IPS DF 19.7 (cell line): Measurements from ENCODE around the gene FOXA2.
"Not testable (repeated sequence)": the region's sequence is repeated elsewhere in the genome, so short reads cannot be mapped to it uniquely, and the experiment has no call there.

Experiments used
- DNase-seq: peaks from one replicate; pipeline ENCODE4 v3.0.0-alpha.2; 2013; ENCODE audit warnings: low read depth, low spot score

FOXA2 gene

DNA sequence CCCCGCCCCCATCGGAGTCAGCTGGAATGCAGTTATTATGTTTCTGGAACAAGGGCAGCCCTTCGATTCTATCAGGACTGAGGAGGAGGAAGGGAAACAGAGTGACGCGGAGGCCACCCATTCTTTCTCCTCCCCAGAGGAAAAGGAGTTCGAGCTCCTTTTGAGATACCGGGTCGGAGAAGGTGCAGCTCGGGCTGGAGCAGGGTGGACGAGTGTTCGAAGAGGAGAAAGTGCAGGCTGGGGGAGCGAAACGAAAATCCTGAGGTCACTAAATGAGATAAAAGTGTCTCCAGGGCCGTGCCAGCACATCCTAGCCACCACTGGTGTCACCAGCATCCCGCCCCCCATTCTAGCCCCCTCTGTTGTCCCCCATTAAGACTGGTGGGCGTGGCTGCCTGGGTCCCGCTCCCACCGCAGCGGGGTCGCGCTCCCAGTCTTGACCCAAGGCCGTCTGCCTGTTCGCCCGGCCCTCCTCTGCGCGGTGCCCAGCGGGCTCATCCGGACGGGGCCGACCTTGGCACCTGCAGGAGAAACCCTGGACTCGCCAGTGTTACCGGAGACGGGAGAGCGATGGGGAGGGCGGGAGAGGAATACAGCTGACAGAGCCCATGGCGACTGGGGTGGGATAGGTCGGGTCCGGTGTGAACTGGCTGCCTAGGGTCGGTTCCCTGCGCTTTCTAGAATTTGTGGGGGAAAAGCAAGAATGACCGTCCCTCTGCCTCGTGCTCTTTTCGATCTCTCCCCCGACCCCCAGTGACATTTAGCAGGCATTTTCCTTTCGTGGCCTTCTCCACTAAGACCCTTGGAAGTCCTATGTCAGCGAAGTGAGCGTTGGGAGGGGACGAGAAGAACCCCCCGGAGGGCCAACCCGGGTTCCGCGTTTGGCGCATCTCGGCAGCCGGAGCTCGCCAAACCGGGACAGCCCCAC lies 16.2 kb downstream of the FOXA2 start:
- DNase-seq, result no peak

DNA sequence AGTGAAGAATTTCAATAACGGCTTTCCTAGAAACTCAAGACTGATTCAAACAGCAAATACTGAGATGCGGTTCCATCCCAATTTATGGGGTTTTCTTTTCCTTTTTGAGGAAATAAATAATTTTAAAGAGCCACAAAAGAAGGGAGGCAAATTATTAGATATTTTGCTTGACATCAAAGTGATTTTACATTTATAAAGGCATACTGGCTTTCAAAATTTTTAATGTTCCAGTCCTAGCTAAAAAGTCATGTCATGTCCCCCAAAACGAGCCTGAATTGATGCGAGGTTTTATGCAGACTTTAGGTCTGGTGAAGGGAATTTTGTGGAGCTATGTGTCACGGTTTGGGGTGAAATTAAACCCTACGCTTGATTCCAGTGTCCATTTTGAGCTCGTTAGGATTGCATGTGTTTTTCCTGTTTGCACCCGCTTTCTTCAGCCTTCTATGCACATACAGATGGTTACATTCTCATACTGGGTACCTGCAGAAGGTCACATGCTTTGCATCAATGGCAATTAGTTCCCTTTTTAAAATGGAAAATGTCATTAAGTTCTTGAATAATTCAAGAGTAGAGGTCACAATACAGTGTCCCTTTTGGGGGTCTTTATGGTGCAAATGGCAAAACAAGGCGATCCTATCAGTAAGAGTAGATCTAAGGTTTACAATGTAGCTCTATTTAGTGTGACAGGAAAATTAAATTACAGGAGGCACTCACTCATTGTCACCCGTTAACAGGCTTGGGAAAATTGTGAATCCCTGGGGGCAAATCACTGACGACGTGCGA lies 17.3 kb downstream of the FOXA2 start:
- no peak for DNase-seq

DNA sequence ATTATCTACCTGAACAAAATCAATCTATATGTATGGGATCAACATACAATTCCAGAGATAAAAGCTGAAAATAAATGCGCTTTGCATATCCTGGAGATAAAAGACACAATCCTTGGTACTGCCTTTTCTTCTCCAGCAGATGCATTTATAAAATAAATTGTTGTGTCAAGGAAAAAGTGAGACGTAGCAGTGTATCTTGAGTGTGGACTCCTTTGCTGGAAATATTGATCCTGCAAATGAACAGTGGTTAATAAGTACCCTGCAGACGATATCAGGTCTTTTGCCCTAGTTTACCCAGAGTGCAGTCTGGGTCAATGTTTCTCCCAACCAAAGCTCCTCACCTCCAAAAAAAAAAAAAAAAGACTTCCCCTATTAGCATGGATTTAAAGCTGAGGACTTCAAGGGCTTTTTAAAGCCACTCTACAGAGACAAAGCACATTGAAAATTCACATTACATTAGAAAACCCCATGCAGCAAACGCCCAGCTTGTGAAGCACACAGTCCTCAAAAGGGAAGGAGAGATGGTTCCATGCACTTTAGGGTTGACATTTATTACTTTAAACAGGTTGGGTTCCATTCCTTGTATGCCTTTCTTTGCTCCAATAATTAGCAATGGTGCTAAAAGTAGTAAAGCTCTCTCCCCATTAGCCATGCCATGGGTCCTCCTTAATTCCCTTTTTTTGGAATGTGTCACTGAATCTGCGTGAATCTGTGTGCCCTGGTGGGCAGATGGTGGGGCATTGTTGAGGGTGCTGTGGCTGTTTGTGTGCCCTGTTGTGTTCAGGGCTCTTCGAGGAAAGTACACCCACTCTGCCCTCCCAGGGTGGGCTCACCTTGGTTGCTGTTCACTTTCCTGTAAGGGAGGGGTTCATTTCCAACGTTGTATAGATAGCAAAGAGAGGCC lies 21.1 kb downstream of the FOXA2 start:
- DNase-seq, result no peak

DNA sequence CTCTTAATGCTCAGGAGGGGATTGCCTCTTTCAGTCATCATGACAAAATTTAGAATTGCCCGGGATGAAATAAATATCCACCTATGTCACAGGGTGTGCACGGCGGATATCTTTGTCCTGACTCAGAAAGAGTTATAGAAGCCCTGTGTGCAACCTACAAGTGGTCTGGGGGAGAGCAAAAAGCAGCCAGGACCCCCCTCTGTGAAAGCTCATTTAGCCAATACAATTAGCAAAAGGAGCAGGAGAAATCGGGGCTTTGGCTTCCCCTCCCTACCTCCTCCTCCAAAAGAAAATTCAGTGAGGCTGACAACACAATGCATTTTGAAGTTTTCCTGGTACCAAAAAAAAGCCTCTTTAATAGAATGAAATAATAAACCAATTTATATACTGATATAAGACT lies 21.8 kb downstream of the FOXA2 start:
- DNase-seq, result no peak

DNA sequence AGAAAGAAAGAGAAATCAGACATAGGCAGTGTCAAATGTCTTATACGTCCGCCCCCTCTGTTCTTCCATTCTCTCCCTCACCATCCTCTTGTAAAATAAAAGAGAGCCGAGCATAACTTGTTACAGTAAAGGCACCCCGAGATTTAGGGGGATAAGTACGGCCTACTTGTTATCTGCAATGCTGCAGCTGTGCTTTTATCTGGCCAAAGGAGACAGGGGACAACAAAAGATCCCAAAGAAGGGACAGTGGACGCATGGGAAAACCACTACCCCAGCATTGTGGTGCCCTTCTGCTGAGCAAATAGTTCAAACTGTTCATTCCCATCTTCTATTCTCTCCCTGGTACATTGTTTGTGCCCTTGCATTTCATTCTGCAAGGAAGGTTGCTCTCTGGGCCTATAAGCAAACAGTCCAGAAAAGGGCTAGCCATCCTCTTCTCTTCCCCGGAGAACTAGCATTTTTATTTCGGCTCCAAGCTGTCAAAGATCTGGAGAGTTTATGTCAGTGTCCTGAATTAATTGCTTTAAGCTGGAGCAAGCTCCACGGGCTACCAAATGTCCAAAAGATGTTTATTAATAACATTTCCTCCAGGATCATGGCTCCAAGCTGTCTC lies 22.3 kb downstream of the FOXA2 start:
- DNase-seq, result no peak

DNA sequence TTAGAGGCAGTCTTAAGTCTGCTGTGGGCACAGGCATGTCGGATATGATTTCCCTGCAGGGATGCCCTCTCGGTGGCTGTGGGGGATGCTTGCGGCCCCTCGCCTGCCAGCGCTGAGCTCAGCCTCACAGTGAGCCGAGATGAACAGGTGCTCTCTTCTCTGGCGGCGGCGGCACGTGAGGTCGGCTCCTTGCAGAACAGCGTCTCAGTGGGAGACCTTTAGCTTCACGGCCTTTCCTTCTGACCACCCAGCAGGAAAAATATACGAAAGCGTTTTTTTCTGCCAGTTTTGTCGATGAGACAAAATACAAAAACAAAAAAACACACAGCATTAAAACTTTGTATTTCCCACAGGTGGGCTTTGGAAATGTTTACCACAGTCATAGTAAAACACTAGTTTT lies 23.6 kb downstream of the FOXA2 start:
- DNase-seq, result no peak

DNA sequence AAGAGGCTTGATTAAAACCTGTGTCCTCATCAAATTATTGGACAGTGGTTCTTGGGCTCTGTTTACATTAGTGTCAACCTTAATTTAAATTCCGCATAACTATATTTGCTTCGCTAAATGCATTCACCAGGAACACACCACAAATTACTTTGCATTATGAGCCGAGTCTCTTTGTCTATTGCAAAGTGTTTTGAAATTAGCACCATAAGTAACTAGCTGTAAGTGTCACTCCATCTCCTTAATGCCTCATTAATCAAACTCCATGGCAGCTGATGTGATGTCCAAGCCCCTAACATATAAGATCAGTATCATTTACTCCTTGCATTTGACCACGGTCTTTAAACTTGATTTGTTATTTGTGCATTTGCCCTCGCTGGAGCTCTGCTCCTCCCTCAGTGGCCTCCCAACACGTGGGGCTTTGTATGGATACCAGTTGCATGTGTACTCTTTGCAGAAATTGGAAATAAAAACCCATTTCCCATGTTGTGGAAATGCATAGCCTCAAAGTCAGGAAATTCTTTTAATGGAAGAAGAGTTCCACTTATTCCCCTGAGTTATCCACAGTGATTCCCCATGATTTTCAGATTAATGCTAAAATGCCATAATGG lies 24.6 kb downstream of the FOXA2 start:
- DNase-seq, result no peak

DNA sequence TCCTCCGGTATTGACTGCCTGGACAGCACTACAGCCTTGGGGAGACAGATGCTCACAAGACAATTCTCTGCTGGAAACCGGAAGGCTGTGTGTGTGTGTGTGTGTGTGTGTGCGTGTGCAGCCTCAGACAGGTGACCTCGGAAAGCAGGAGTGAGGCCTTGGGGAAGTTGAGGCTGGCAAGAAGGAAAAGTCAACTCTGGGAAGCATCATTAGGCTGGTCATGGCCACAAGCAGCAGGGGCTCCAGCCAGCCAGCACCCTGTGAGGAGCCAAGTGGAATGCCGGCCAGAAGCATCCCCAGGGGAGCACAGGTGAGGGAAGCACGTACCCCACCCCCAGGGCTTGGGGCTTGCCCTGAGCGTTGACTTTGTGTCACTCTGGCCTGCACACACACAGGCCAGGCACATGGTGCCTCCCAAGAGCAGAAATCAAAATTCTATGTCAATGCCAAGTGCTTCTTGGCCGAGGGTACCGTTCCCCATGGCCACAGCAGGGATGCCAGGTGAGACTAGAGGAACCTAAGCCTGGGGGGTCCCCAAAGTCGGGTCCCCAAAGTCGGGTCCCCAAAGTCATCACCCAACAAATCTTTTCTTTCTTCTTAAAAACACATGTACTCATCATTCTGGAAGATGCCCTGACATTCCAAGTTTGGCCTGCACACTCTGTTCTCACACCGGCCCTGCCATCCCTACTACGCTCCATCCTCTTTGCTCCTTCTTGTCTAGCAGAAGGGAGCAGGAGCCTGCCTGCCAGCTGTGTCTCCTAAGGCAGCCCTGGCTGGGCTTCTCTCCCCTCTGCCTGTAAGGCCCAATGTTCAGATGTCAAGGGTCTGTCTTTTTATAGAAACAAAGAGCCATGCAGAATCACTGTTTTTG lies 26.7 kb downstream of the FOXA2 start:
- DNase-seq, result no peak

DNA sequence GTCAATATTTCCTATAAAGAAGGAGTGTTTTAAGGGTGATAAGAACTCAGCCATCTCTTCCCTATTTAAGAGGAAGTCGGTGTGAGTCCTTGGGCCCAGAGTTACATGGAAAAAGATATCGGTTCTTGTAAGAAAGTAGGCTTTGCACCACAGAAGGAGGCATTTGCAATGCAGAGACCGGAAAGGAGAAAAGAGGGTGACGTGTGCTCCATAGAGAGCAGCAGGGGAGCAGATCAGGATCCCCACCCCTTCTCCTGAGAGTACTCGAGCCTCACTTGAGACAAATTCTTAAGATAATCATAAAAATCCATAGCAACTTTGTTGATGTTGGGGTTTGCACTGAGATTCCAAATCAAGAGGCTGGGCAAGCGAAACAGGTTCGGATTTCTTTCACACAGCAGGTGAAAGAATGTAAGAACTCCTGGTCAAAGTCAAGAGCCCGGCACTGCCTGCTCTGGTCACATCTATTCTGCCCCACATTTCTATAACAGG lies 27.8 kb downstream of the FOXA2 start:
- DNase-seq, result no peak

DNA sequence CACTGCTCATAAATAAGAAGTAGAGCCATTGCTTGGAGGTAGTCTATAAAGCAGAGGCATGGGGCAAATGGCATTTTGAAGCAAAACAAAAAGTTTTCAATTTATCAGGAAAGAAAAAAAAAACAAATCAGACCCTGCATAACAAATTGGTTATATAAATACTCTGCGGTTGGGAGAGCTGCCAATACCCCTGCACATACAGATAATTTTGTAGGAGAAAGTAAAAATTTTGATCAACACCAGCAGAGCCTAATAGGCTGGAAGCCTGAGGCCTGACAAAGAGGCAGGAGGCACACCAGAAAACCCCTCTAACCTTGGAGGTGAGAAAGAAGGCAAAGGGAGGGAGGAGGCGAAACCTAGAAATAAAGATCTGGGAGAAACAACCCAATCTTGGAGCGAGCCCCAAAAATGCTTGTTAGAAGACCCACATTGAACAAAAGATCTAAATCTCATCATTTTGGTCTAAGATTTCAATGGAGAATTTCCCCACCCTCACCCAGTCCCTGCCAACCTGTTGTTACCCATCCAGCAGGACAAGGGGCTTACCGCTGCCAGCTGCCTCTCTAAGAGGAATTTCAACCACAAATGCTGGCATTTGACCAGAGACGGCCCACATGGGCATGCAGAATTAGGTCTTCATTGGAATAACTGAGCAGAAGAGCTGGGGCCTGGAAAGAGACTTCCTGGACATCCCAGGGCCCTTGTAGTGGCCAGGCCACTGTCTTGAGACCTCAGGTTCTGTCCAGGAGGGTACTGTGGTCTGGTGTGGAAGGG lies 28.4 kb downstream of the FOXA2 start:
- DNase-seq, result no peak

DNA sequence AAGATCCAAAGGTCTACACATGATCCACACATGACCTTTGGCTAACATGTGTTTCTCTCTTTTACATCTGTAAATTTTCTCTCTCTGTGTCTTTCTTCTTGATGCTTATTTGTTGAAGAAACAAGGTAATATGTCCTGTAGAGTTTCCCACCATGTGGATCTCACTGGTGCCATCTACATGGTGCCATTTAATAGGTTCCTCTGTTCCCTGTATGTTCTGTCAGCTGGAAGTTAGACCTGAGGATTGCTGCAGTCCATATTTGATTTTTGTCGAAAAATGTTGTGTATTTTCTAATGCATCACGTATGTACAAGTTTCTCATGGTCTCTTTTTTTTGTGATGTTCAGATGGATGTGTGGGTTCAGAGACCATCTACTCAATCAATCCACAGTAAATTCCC lies 30.0 kb downstream of the FOXA2 start:
- DNase-seq, result no peak

DNA sequence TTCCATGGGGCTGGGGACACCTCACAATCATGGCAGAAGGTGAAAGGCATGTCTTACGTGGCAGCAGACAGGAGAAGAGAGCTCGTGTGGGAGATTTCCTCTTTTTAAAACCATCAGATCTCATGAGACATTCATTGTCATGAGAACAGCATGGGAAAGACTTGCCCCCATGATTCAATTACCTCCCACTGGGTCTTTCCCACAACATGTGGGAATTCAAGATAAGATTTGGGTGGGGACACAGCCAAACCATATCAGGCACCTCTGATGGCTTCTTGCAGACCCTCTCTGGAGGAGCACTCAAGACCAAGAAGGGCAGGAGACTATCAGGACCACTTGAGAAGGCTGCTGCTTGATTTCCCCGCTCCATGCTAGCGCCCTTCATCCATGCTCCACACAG lies 33.9 kb downstream of the FOXA2 start:
- not testable (repeated sequence) for DNase-seq

DNA sequence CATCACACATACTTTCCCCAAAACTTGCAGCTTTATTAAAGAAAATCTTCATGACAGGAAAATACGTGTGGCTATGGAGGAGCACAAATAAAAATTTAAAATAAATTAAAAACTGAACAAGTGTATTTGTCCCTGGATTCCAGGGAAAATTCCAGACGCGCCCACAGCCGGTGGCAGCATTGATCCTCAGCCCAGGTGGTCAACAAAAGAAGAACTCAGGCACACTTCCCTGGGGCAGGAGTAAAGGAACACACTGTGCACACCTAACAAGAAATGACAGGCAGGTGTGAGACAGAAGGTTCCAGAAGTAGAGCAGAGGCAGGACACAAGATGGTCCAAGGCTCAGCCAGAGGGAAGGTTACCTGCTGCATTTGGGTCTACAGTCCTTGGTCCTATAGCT lies 36.3 kb downstream of the FOXA2 start:
- no peak for DNase-seq

DNA sequence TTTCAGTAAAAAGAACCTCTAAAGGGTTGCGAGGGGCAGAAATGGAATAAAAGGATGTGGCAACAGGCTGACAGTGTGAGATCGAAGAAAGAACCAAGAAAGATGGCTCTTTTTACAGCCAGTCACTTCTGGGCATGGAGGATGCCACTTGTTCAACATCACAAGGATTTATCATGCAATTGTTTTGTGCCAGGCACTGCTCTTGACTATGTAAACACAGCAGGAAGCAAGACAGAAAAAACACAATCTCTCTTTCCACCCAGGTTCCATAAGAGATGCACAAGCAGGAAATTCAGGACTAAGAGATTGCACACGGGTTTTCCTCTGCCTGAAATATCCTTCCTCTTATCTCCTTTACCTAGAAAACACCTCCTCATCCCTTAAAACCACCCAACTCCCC lies 38.0 kb downstream of the FOXA2 start:
- no peak for DNase-seq

DNA sequence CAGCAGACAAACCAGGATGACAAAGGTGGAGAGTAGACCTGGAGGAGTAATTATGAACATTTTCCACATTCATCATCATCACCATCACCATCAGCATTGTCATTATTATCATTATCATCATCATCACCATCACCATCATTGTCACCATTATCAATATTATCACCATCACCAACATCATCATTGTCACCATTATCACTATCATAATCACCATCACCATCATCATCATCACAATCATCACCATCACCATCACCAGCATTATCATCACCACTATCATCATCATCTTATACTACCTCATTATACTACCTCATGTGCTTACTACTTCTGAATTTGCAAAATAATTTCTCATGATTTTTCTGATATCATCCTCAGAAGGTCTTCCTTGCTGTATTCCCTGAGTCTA lies 39.3 kb downstream of the FOXA2 start:
- no peak for DNase-seq

DNA sequence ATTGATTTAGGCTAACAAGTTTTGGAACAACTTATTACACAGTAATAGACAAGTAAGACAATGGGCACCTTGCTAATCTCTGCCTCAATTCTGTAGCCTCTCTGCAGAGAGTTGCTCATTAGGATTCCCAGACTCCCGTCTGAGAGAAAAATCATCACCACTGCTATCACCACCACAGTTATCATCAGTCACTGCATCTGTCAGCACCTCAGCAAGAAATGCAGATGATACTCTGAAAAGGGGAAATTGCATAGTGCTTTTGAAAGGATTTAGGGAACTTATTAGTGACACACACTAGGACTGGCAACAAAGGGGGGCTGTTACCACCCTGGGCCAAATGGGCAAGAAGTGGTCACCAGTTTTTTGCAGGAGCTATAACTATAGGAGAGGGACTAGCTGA lies 39.9 kb downstream of the FOXA2 start:
- DNase-seq, result no peak

DNA sequence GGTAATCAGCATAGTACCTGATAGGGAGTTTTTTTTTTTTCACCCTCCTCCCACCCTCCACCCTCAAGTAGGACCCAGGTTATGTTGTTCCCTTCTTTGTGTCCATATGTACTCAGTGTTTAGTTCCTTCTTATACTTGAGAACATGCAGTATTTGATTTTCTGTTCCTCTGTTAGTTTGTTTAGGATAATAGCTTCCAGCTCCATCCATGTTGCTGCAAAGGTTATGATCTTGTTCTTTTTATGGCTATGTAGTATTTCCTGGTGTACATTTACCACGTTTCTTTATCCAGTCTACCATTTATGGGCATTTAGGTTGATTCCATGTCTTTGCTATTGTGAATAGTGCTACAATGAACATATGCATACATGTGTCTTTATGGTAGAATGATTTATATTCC lies 41.9 kb downstream of the FOXA2 start:
- no peak for DNase-seq

DNA sequence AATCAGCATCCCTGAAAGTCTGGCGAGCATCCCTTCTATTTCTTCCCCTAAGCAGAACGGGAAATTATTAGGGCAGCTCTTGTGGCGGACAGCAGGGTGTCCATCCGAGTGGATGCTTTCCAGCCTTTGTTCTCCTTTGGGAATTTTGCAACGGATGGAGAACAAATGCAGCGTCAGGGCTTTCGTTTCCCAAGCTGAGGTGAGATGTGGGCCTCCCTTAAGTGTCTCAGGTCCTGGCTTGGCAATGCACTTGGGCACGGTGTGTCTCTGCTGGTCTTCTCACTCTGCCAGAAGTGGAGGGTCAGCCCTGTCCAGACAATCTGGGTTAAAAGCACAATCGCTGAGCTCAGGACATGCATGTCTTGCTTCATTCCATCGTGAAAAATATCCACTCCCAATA lies 43.5 kb downstream of the FOXA2 start:
- no peak for DNase-seq
